GM18498 (cell line): ENCODE data around the gene CPA5.

Experiments used
- ATAC-seq: cut with Tn5 transposase; IDR thresholded peaks from one replicate; pipeline ENCODE4 v1.9.1; 2021; ENCODE audit warnings: mild to moderate bottlenecking, moderate library complexity; ENCODE audit not compliant: unreplicated experiment

The CPA5 gene

GRCh38 chr7:130393841-130394411 lies 49.3 kb downstream of the CPA5 start:
- ATAC-seq, result no peak

GRCh38 chr7:130394421-130395195 lies 50.0 kb downstream of the CPA5 start:
- peak; percentile 53 for ATAC-seq

GRCh38 chr7:130395421-130395820 lies 50.8 kb downstream of the CPA5 start:
- ATAC-seq, result no peak

- no peak for ATAC-seq
Observed at GRCh38 chr7:130396109-130396508, 51.5 kb downstream of the CPA5 start.

GRCh38 chr7:130397051-130397757 lies 52.6 kb downstream of the CPA5 start:
- ATAC-seq, result no peak

GRCh38 chr7:130397758-130398073 lies 53.1 kb downstream of the CPA5 start:
- ATAC-seq, result no peak

- no peak for ATAC-seq
Observed at GRCh38 chr7:130398526-130399090, 54.0 kb downstream of the CPA5 start.

GRCh38 chr7:130400120-130400572 lies 55.5 kb downstream of the CPA5 start:
- no peak for ATAC-seq

- ATAC-seq, result no peak
Observed at GRCh38 chr7:130401101-130401500, 56.5 kb downstream of the CPA5 start.

- ATAC-seq, result no peak
Observed at GRCh38 chr7:130401578-130401977, 57.0 kb downstream of the CPA5 start.

GRCh38 chr7:130405003-130405402 lies 60.4 kb downstream of the CPA5 start:
- no peak for ATAC-seq

- ATAC-seq, result no peak
Observed at GRCh38 chr7:130409067-130409711, 64.6 kb downstream of the CPA5 start.

- ATAC-seq, result no peak
Observed at GRCh38 chr7:130409712-130410072, 65.1 kb downstream of the CPA5 start.

GRCh38 chr7:130410868-130411541 lies 66.4 kb downstream of the CPA5 start:
- ATAC-seq, result no peak

GRCh38 chr7:130413201-130413600 lies 68.6 kb downstream of the CPA5 start:
- ATAC-seq, result no peak

- no peak for ATAC-seq
Observed at GRCh38 chr7:130415006-130415405, 70.4 kb downstream of the CPA5 start.

- no peak for ATAC-seq
Observed at GRCh38 chr7:130417213-130417612, 72.6 kb downstream of the CPA5 start.

- ATAC-seq, result no peak
Observed at GRCh38 chr7:130418306-130418705, 73.7 kb downstream of the CPA5 start.
